ENCODE measurements around the gene BCL10. TPM values are rescaled to one million over a fixed set of nuclear protein-coding genes. Genes with fewer than 3 reads are reported as not detected.

BCL10 gene
- total RNA-seq, 3 donors from 2014 or later (not counting 1 experiment from before 2014, with no cell fraction given): 46.3 to 49.2 (median 48.7) TPM

GRCh38 chr1:85316321-85316720, 39.9 kb upstream of the BCL10 start:
- no peaks in the 10 kb centered on the region for H3K36me3 ChIP-seq (ENCODE audit: control insufficient read depth, insufficient read depth, low read length)
- Mint-ChIP-seq H3K4me3 (no peak overlapping the region), H3K27ac (no peak overlapping the region), H3K9me3 (no peaks in the 10 kb centered on the region), H3K27me3 (ENCODE audit: low read depth in 2 of 2) (peaks cover 53 to 84% of the 10 kb centered on the region in 2 donors), H3K4me1 (peaks cover 0 to 5% of the 10 kb centered on the region in 2 donors), H3K36me3 (no peaks in the 10 kb centered on the region)
- peaks cover 1% of the 10 kb centered on the region for H3K4me1 ChIP-seq (ENCODE audit: control insufficient read depth, insufficient read depth, low read length)
- H3K9me3 ChIP-seq (ENCODE audit: control insufficient read depth, insufficient read depth, low read length): no peaks in the 10 kb centered on the region
- H3K4me3 ChIP-seq (ENCODE audit: low read length): no peak overlapping the region
- intact Hi-C loops (cut with micrococcal nuclease): no loop called here
- TF ChIP-seq CTCF (IDR thresholded peaks at IDR 0.05): no peak
- no peak for ATAC-seq
- 88% methylated on average over 2 of the region's 2 CpGs for WGBS (ENCODE audit: insufficient coverage)
- no peak for DNase-seq
- peaks cover 24% of the 10 kb centered on the region for H3K27me3 ChIP-seq (ENCODE audit: control insufficient read depth, insufficient read depth, low read length)
- no peak overlapping the region for H3K27ac ChIP-seq (ENCODE audit: low read length)

- Mint-ChIP-seq H3K4me1 (peaks cover 0 to 3% of the 10 kb centered on the region in 2 donors), H3K27ac (no peak overlapping the region), H3K4me3 (no peak overlapping the region), H3K27me3 (ENCODE audit: low read depth in 2 of 2) (peaks cover 53 to 85% of the 10 kb centered on the region in 2 donors), H3K9me3 (no peaks in the 10 kb centered on the region), H3K36me3 (no peaks in the 10 kb centered on the region)
- Histone ChIP-seq H3K36me3 (ENCODE audit: control insufficient read depth, insufficient read depth, low read length) (no peaks in the 10 kb centered on the region), H3K27me3 (ENCODE audit: control insufficient read depth, insufficient read depth, low read length) (peaks cover 25% of the 10 kb centered on the region), H3K4me1 (ENCODE audit: control insufficient read depth, insufficient read depth, low read length) (no peaks in the 10 kb centered on the region), H3K9me3 (ENCODE audit: control insufficient read depth, insufficient read depth, low read length) (no peaks in the 10 kb centered on the region), H3K4me3 (ENCODE audit: low read length) (no peak overlapping the region), H3K27ac (ENCODE audit: low read length) (no peak overlapping the region)
- 83% methylated on average over 6 of the region's 8 CpGs for WGBS (ENCODE audit: insufficient coverage)
- intact Hi-C loops (cut with micrococcal nuclease): no loop called here
- no peak for ATAC-seq
- no peak for DNase-seq
- no peak for TF ChIP-seq CTCF (IDR thresholded peaks at IDR 0.05)
Measured at GRCh38 chr1:85315789-85316188, 39.4 kb upstream of the BCL10 start.

- no peaks in the 10 kb centered on the region for H3K36me3 Mint-ChIP-seq
- Histone ChIP-seq H3K27me3 (ENCODE audit: control insufficient read depth, insufficient read depth, low read length) (peaks cover 24% of the 10 kb centered on the region), H3K27ac (ENCODE audit: low read length) (no peak overlapping the region), H3K4me3 (ENCODE audit: low read length) (no peak overlapping the region), H3K9me3 (ENCODE audit: control insufficient read depth, insufficient read depth, low read length) (no peaks in the 10 kb centered on the region), H3K36me3 (ENCODE audit: control insufficient read depth, insufficient read depth, low read length) (no peaks in the 10 kb centered on the region), H3K4me1 (ENCODE audit: control insufficient read depth, insufficient read depth, low read length) (no peaks in the 10 kb centered on the region)
- H3K4me1 Mint-ChIP-seq: no peaks in the 10 kb centered on the region
- peaks cover 55 to 85% of the 10 kb centered on the region in 2 donors for H3K27me3 Mint-ChIP-seq (ENCODE audit: low read depth in 2 of 2)
- intact Hi-C loops (cut with micrococcal nuclease): no loop called here
- H3K9me3 Mint-ChIP-seq: no peaks in the 10 kb centered on the region
- DNase-seq (no peak), ATAC-seq (no peak)
- no peak overlapping the region for H3K4me3 Mint-ChIP-seq
- H3K27ac Mint-ChIP-seq: no peak overlapping the region
- TF ChIP-seq CTCF (IDR thresholded peaks at IDR 0.05): no peak
Measured at GRCh38 chr1:85314726-85315125, 38.3 kb upstream of the BCL10 start.

GRCh38 chr1:85313888-85314696, 37.7 kb upstream of the BCL10 start:
- intact Hi-C loops (cut with micrococcal nuclease): no loop called here
- H3K4me3 ChIP-seq (ENCODE audit: low read length): no peak overlapping the region
- Mint-ChIP-seq H3K27me3 (ENCODE audit: low read depth in 2 of 2) (peaks cover 55 to 85% of the 10 kb centered on the region in 2 donors), H3K36me3 (no peaks in the 10 kb centered on the region), H3K9me3 (no peaks in the 10 kb centered on the region), H3K4me3 (no peak overlapping the region), H3K4me1 (no peaks in the 10 kb centered on the region), H3K27ac (no peak overlapping the region)
- WGBS (ENCODE audit: insufficient coverage): 84% methylated on average over 3 of the region's 3 CpGs
- DNase-seq (no peak), ATAC-seq (no peak)
- H3K27ac ChIP-seq (ENCODE audit: low read length): no peak overlapping the region
- peaks cover 22% of the 10 kb centered on the region for H3K27me3 ChIP-seq (ENCODE audit: control insufficient read depth, insufficient read depth, low read length)
- TF ChIP-seq CTCF (IDR thresholded peaks at IDR 0.05): no peak
- H3K36me3 ChIP-seq (ENCODE audit: control insufficient read depth, insufficient read depth, low read length): no peaks in the 10 kb centered on the region
- no peaks in the 10 kb centered on the region for H3K4me1 ChIP-seq (ENCODE audit: control insufficient read depth, insufficient read depth, low read length)
- no peaks in the 10 kb centered on the region for H3K9me3 ChIP-seq (ENCODE audit: control insufficient read depth, insufficient read depth, low read length)
